Ovary (tissue), 3 donors: ENCODE results near the gene PTPRB.

Experiments
- CTCF ChIP-seq, 3 donors: fragments of 450-650 bp in 2 of 3; fragments of 200-600 bp in 1 of 3; IDR thresholded peaks; one replicate each; pipeline versions ENCODE4 v1.5.1 to v1.8.0; 2016 to 2022; ENCODE audit warnings: antibody characterized with exemption in 3 of 3, mild to moderate bottlenecking in 1 of 3
- EP300 ChIP-seq: sonication (generic); formaldehyde crosslinking; IDR thresholded peaks from one replicate; pipeline ENCODE4 v1.6.1; 2017; ENCODE audit warnings: antibody characterized with exemption
- POLR2A ChIP-seq: fragments of 450-650 bp; IDR thresholded peaks from one replicate; pipeline ENCODE4 v1.6.1; 2017; ENCODE audit warnings: antibody characterized with exemption, mild to moderate bottlenecking, moderate library complexity
- donor health status: DM: no; HTN: no; CAD: no.

DNA sequence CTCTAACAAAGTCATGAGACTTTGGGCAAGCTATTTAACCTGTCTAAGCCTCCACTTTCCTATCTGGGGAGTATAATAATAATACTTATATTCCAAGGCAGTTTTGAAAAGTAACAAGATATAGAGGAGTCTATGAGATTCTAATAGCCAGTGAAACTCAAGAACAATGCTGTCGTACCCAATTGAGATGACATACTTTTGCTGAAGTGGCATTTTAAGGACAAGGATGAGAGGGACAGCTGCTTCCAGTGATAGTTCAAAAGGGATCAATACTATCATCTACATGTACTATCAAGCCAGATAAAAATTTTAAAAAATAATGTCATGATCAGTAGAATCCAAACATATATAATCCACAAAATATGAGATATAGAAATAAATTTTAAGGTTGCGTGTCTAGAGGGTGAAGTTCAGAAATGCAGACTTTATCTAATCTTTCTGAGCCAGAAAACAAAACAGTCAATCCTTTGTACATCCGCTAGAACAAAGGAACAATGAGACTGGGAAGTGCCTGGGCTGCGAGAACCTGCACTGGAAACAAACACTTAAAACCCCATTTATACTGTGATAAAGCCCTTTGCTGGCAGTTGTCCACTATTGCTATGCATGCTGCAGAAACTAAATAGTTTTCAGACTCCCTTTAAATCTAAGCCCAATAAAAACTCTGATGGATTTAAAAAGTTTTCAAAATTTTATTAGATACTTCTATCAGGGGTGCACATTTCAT, 38.6 kb downstream of the PTPRB start:
- TF ChIP-seq CTCF (IDR thresholded peaks at IDR 0.05), result no peak
- no peak for TF ChIP-seq POLR2A
- no peak for TF ChIP-seq EP300
